ENCODE measurements around the gene ATP1B4. TPM values are rescaled to one million over a fixed set of nuclear protein-coding genes. Genes with fewer than 3 reads are reported as not detected.

Gene ATP1B4
- total RNA-seq, 4 donors from 2014 or later = 0.11 TPM; not detected in 3

DNA sequence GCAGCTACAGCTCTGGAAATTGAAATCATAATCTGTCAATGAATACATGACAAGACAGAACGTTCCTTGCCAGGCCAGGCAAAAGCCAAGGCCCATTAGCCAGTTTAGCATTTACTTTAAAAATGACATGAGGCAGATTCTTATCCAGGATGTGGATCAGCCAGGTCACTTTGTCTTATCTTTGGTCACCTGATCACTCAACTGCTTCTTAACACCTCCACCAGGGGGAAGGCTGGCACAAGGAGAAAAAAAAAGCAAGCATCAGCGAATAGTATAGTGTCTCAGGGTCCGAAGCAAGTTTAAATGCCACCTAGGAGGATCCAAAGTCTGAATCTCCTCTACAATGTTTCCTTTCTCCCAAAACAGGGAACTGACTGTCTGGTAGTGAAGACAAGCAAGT lies 18.8 kb downstream of the ATP1B4 start:
- Histone ChIP-seq H3K9me3 (no peaks in the 10 kb centered on the region), H3K4me1 (no peaks in the 10 kb centered on the region), H3K36me3 (no peaks in the 10 kb centered on the region), H3K27ac (no peak overlapping the region), H3K4me3 (replicated peaks in 1 of 3) (no peak overlapping the region), H3K27me3 (no peaks in the 10 kb centered on the region)
- intact Hi-C loops (cut with DNase I) = loop anchor here (5.0 kb wide), 1 partner anchor 92 kb away; no protein-coding TSS in a partner anchor
- TF ChIP-seq CTCF (IDR thresholded peaks at IDR 0.05) (peak in 3 of 6 experiments; percentile 33 to 57 (median 33)), POLR2A (IDR thresholded peaks at IDR 0.05) (no peak)
- DNase-seq = peak; percentile 5 to 11
- WGBS, 2 donors = 18 to 32% methylated on average over 2 to 3 of the region's 3 CpGs

- no peak overlapping the region for H3K4me3 ChIP-seq (replicated peaks in 1 of 3)
- no peaks in the 10 kb centered on the region for H3K27me3 ChIP-seq
- H3K27ac ChIP-seq = no peak overlapping the region
- H3K4me1 ChIP-seq = no peaks in the 10 kb centered on the region
- H3K36me3 ChIP-seq = no peaks in the 10 kb centered on the region
- intact Hi-C loops (cut with DNase I) = no loop called here
- no peaks in the 10 kb centered on the region for H3K9me3 ChIP-seq
- TF ChIP-seq CTCF (IDR thresholded peaks at IDR 0.05) (no peak), POLR2A (IDR thresholded peaks at IDR 0.05) (no peak)
- DNase-seq = no peak
Measured at GRCh38 chrX:120401301-120401700, 39.4 kb downstream of the ATP1B4 start.

GRCh38 chrX:120402369-120402768 lies 40.5 kb downstream of the ATP1B4 start:
- TF ChIP-seq POLR2A (IDR thresholded peaks at IDR 0.05) = no peak
- TF ChIP-seq CTCF (IDR thresholded peaks at IDR 0.05) = no peak
- DNase-seq = no peak
- no peaks in the 10 kb centered on the region for H3K36me3 ChIP-seq
- no peaks in the 10 kb centered on the region for H3K27me3 ChIP-seq
- no peaks in the 10 kb centered on the region for H3K9me3 ChIP-seq
- intact Hi-C loops (cut with DNase I) = no loop called here
- WGBS, 2 donors = 97% methylated on average over 2 of the region's 2 CpGs
- H3K4me3 ChIP-seq (replicated peaks in 1 of 3) = no peak overlapping the region
- no peaks in the 10 kb centered on the region for H3K4me1 ChIP-seq
- H3K27ac ChIP-seq = no peak overlapping the region

- 86 to 95% methylated on average over 5 of the region's 5 CpGs for WGBS, 2 donors
- Histone ChIP-seq H3K9me3 (no peaks in the 10 kb centered on the region), H3K36me3 (no peaks in the 10 kb centered on the region), H3K27me3 (no peaks in the 10 kb centered on the region), H3K4me3 (replicated peaks in 1 of 3) (no peak overlapping the region), H3K4me1 (no peaks in the 10 kb centered on the region), H3K27ac (no peak overlapping the region)
- TF ChIP-seq POLR2A (IDR thresholded peaks at IDR 0.05) (no peak), CTCF (IDR thresholded peaks at IDR 0.05) (no peak)
- DNase-seq = no peak
- intact Hi-C loops (cut with DNase I) = no loop called here
Measured at GRCh38 chrX:120406638-120407037, 44.7 kb downstream of the ATP1B4 start.

DNA sequence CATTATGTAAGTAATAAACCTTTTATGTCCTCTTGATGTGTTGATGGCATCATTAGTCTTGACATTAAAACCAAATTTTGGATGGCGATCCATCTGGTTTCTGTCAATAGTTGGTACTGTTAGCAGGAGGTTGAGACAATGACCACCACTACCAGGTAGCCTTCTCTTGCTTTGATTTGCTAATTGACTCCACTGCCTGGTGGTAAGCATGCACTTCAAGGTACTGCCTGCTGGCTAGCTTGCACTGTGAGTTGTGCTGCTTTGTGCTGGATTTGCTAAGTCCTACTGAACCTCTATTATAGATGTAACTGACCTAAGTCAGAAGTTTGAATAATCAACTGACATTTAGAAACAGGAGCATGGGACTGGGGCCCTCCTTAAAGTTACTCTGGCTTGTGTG lies 46.3 kb downstream of the ATP1B4 start:
- Histone ChIP-seq H3K27me3 (no peaks in the 10 kb centered on the region), H3K4me3 (replicated peaks in 1 of 3) (no peak overlapping the region), H3K4me1 (no peaks in the 10 kb centered on the region), H3K27ac (no peak overlapping the region), H3K36me3 (no peaks in the 10 kb centered on the region), H3K9me3 (no peaks in the 10 kb centered on the region)
- DNase-seq = no peak
- WGBS, 2 donors = 64 to 75% methylated on average over 1 of the region's 1 CpG
- intact Hi-C loops (cut with DNase I) = no loop called here
- TF ChIP-seq CTCF (IDR thresholded peaks at IDR 0.05) (no peak), POLR2A (IDR thresholded peaks at IDR 0.05) (no peak)
